ENCODE data around the gene LTV1. TPM values are rescaled to one million over a fixed set of nuclear protein-coding genes. Genes with fewer than 3 reads are reported as not detected.
"Not testable (repeated sequence)": the region's sequence is repeated elsewhere in the genome, so short reads cannot be mapped to it uniquely, and the experiment has no call there.

LTV1 gene
- total RNA-seq, 2 experiments from 2014 or later = 30.9 to 31.6 TPM

GRCh38 chr6:143842461-143842901 is 657 bp upstream of the LTV1 start:
- ATAC-seq (peak; percentile 74), DNase-seq (no peak)
- Mint-ChIP-seq H3K4me1 (ENCODE audit: low read depth) (peaks cover 17% of the 10 kb centered on the region), H3K27ac (peak overlapping the region; percentile 99), H3K9me3 (no peaks in the 10 kb centered on the region), H3K4me3 (peak overlapping the region; percentile 98), H3K36me3 (ENCODE audit: low read depth) (peaks cover 33% of the 10 kb centered on the region), H3K27me3 (no peaks in the 10 kb centered on the region)
- CTCF ChIA-PET = interaction anchor here (0.8 to 2.8 kb wide), 4 partner anchors 97 to 267 kb away, joined by 3 to 18 read pairs (median 4); no protein-coding TSS in a partner anchor
- POLR2A ChIA-PET = interaction anchor here (0.6 to 4.2 kb wide), 8 partner anchors 8 to 392 kb away, joined by 3 to 13 read pairs (median 4); partner anchors contain the start of gene ADAT2
- intact Hi-C loops (cut with micrococcal nuclease) = loop anchor here (10.0 kb wide), 1 partner anchor 268 kb away; no protein-coding TSS in a partner anchor
- no peak for TF ChIP-seq CTCF (IDR thresholded peaks at IDR 0.05)

- Mint-ChIP-seq H3K27ac (peak overlapping the region; percentile 99), H3K9me3 (no peaks in the 10 kb centered on the region), H3K36me3 (ENCODE audit: low read depth) (peaks cover 43% of the 10 kb centered on the region), H3K27me3 (no peaks in the 10 kb centered on the region), H3K4me3 (peak overlapping the region; percentile 98), H3K4me1 (ENCODE audit: low read depth) (peaks cover 25% of the 10 kb centered on the region)
- intact Hi-C loops (cut with micrococcal nuclease) = loop anchor here (10.0 kb wide), 1 partner anchor 269 kb away; no protein-coding TSS in a partner anchor
- ChIA-PET CTCF (interaction anchor here (0.8 to 2.8 kb wide), 6 partner anchors 17 to 268 kb away, joined by 3 to 18 read pairs (median 4); no protein-coding TSS in a partner anchor), POLR2A (interaction anchor here (0.5 to 4.2 kb wide), 11 partner anchors 8 to 393 kb away, joined by 3 to 13 read pairs (median 4); partner anchors contain the start of gene ADAT2)
- TF ChIP-seq CTCF (IDR thresholded peaks at IDR 0.05) = no peak
- DNase-seq (no peak), ATAC-seq (no peak)
Observed at GRCh38 chr6:143843677-143843999, 500 bp downstream of the LTV1 start.

GRCh38 chr6:143844006-143844405 is 868 bp downstream of the LTV1 start:
- DNase-seq (peak; percentile 6), ATAC-seq (no peak)
- Mint-ChIP-seq H3K4me1 (ENCODE audit: low read depth) (peaks cover 28% of the 10 kb centered on the region), H3K4me3 (peak overlapping the region; percentile 98), H3K27ac (peak overlapping the region; percentile 99), H3K27me3 (no peaks in the 10 kb centered on the region), H3K9me3 (no peaks in the 10 kb centered on the region), H3K36me3 (ENCODE audit: low read depth) (peaks cover 46% of the 10 kb centered on the region)
- intact Hi-C loops (cut with micrococcal nuclease) = loop anchor here (10.0 kb wide), 1 partner anchor 269 kb away; no protein-coding TSS in a partner anchor
- POLR2A ChIA-PET = interaction anchor here (0.5 to 4.2 kb wide), 10 partner anchors 8 to 394 kb away, joined by 3 to 13 read pairs (median 4); partner anchors contain the start of gene ADAT2
- no peak for TF ChIP-seq CTCF (IDR thresholded peaks at IDR 0.05)
- CTCF ChIA-PET = interaction anchor here (0.8 to 2.8 kb wide), 6 partner anchors 16 to 268 kb away, joined by 3 to 18 read pairs (median 4); no protein-coding TSS in a partner anchor

- Mint-ChIP-seq H3K4me1 (ENCODE audit: low read depth) (peaks cover 33% of the 10 kb centered on the region), H3K36me3 (ENCODE audit: low read depth) (peaks cover 57% of the 10 kb centered on the region), H3K27ac (no peak overlapping the region), H3K27me3 (no peaks in the 10 kb centered on the region), H3K9me3 (no peaks in the 10 kb centered on the region), H3K4me3 (peak overlapping the region; percentile 24)
- CTCF ChIA-PET = interaction anchor here (0.6 to 2.8 kb wide), 4 partner anchors 13 to 290 kb away, joined by 3 to 18 read pairs (median 3); no protein-coding TSS in a partner anchor
- DNase-seq (no peak), ATAC-seq (no peak)
- POLR2A ChIA-PET = interaction anchor here (0.9 to 4.2 kb wide), 5 partner anchors 11 to 38 kb away, joined by 3 to 13 read pairs (median 4); no protein-coding TSS in a partner anchor
- intact Hi-C loops (cut with micrococcal nuclease) = loop anchor here (10.0 kb wide), 1 partner anchor 270 kb away; no protein-coding TSS in a partner anchor
- TF ChIP-seq CTCF (IDR thresholded peaks at IDR 0.05) = no peak
Observed at GRCh38 chr6:143845033-143845432, 1.9 kb downstream of the LTV1 start.

GRCh38 chr6:143851706-143852105 is 8.6 kb downstream of the LTV1 start:
- H3K27me3 Mint-ChIP-seq; DNase-seq; CTCF ChIA-PET; H3K27ac Mint-ChIP-seq; ATAC-seq; H3K4me3 Mint-ChIP-seq; intact Hi-C loops (cut with micrococcal nuclease): not testable (repeated sequence)
- Mint-ChIP-seq H3K36me3 (ENCODE audit: low read depth) (peaks cover 93% of the 10 kb centered on the region), H3K4me1 (ENCODE audit: low read depth) (peaks cover 50% of the 10 kb centered on the region), H3K9me3 (peaks cover 17% of the 10 kb centered on the region)
- POLR2A ChIA-PET = interaction anchor here (0.9 kb wide), 1 partner anchor 8 kb away, joined by 5 read pairs; no protein-coding TSS in a partner anchor

- Mint-ChIP-seq H3K36me3 (ENCODE audit: low read depth) (peaks cover 92% of the 10 kb centered on the region), H3K9me3 (peaks cover 17% of the 10 kb centered on the region), H3K4me1 (ENCODE audit: low read depth) (peaks cover 41% of the 10 kb centered on the region)
- DNase-seq; H3K27ac Mint-ChIP-seq; CTCF ChIA-PET; H3K27me3 Mint-ChIP-seq; intact Hi-C loops (cut with micrococcal nuclease); ATAC-seq; H3K4me3 Mint-ChIP-seq: not testable (repeated sequence)
- POLR2A ChIA-PET = interaction anchor here (1.2 kb wide), 1 partner anchor 12 kb away, joined by 3 read pairs; no protein-coding TSS in a partner anchor
Observed at GRCh38 chr6:143855057-143855456, 11.9 kb downstream of the LTV1 start.

- DNase-seq; ATAC-seq; H3K4me3 Mint-ChIP-seq; intact Hi-C loops (cut with micrococcal nuclease); H3K27ac Mint-ChIP-seq; CTCF ChIA-PET; H3K27me3 Mint-ChIP-seq: not testable (repeated sequence)
- Mint-ChIP-seq H3K36me3 (ENCODE audit: low read depth) (peaks cover 88% of the 10 kb centered on the region), H3K4me1 (ENCODE audit: low read depth) (peaks cover 36% of the 10 kb centered on the region), H3K9me3 (peaks cover 11% of the 10 kb centered on the region)
- POLR2A ChIA-PET = interaction anchor here (0.7 to 1.7 kb wide), 2 partner anchors 11 to 13 kb away, joined by 3 to 4 read pairs; no protein-coding TSS in a partner anchor
Observed at GRCh38 chr6:143856762-143857161, 13.6 kb downstream of the LTV1 start.
